ENCODE measurements around the gene SCYL1.
"Not testable (repeated sequence)": the region's sequence is repeated elsewhere in the genome, so short reads cannot be mapped to it uniquely, and the experiment has no call there.

The SCYL1 gene

DNA sequence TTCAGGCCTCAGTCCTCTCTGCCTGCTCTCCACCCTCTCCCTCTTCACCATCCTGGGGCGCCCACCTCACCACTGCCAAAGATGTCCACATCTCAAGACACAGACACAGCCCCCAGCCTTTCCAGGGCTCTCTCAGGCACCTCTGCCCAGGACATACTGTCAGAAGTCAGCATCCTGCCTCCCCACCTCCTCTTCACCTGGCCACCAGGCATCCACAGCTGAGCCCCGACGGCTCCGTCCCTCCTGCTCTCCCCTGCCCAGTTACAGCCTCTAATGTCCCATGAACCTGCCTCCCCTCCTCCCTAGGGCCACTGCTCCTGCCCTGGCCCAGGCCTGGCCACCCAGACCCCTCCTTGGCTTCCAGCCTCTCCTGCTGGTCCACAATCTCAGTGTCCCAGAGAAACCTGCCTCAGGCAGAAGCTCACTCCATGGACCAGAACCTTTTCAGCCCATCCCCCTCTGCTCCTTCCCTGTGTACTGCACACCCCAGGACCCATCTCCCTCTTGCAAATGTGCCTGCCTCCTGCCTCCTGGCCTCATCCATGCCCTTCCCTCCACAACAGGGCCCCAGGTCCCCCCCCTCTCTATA lies 30.1 kb downstream of the SCYL1 start:
- no peak for DNase-seq (ENCODE audit: low read depth)

DNA sequence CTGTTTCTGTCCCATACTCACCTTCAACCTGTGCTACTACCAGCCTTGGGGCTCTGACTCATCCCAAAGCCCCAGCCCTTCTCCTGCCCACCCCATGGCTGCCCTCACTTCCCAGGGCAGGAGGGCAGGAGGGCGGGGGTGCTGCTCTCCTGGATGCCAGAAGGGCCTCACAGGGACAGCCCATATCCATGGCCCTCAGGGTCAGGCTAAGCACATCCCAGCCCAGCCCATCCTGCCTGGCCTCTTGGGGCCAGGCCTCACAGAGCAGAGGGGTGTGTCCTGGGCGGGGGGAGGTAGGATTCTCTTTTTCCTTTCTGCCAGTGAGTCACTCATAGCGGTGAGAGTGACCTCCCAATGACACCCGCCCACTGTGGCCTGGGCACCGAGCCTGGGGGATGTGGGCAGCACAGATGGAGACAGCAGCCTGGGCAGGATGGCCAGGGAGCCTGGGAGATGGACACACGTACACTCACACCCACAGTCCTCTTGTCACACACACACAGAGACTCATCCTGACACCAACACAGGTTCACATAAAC lies 30.9 kb downstream of the SCYL1 start:
- no peak for DNase-seq (ENCODE audit: low read depth)

DNA sequence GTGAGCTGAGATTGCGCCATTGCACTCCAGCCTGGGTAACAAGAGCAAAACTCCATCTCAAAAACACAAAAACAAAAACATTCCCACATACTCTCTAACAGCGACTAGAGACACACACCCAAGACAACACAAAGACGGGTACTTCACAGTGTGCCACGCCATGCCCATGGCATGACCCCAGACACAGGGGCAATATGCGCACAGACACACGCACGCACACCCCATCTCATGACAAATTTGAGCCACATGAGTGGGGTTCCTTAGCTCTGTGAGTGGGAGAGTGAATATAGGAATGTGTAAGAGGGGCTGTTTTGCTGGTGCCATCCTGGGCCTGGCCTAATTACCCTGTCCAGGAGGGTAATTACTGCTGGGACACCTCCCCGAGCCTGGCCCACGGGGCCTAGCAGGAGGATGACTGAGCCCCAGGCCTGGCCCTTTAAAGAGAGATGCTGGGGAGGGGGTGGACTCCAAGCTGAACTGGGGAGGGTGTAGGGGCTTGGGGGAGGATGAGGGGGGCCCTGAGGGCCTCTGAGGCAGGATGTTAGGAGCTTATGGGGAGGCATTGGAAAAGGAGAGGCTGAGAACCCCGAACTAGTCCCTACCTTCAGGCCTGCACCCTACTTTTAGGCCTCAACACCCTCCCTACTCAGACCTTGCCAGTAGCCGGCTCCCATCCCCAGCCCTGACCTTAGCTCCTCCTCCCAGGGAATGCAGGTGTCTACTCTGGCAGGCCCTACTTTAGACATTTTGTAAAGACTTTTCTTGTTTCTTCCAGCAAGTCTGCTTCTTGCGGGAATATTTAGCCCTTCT lies 31.8 kb downstream of the SCYL1 start:
- DNase-seq (ENCODE audit: low read depth), result no peak

DNA sequence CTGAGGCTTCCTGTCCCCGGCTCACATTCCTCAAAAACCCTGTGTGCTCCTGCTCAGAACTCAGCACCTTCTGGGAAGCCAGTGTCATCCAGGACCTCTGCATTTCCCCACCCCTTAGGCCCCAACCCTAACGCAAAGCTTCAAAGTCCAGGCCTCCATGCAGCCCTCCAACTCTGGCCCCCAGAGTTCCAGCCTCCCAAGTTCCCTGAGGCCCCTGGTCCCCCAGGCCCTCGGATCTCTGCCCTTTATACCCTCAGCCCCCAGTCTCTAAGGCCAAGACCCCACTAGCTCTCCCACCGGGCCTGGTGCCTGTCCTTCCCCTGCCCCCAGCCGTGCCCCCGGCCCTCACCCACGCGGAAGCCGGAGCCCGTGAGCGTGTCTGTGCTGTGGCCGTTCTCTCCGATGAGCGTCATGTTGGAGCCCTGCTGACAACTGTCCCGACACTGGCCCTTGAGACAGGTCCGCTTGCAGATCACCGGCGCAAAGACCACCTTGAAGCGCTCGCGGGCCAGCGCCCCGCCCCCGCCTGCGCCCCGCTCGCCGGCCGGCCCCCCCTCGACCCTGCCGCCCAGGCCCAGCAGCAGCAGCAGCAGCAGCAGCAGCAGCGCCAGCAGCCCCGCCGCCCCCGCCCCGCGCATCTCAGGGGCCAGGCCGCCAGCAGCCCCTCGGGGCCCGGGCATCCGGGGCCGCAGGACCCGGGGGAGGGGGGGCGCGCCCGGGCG lies 32.6 kb downstream of the SCYL1 start:
- no peak for DNase-seq (ENCODE audit: low read depth)

DNA sequence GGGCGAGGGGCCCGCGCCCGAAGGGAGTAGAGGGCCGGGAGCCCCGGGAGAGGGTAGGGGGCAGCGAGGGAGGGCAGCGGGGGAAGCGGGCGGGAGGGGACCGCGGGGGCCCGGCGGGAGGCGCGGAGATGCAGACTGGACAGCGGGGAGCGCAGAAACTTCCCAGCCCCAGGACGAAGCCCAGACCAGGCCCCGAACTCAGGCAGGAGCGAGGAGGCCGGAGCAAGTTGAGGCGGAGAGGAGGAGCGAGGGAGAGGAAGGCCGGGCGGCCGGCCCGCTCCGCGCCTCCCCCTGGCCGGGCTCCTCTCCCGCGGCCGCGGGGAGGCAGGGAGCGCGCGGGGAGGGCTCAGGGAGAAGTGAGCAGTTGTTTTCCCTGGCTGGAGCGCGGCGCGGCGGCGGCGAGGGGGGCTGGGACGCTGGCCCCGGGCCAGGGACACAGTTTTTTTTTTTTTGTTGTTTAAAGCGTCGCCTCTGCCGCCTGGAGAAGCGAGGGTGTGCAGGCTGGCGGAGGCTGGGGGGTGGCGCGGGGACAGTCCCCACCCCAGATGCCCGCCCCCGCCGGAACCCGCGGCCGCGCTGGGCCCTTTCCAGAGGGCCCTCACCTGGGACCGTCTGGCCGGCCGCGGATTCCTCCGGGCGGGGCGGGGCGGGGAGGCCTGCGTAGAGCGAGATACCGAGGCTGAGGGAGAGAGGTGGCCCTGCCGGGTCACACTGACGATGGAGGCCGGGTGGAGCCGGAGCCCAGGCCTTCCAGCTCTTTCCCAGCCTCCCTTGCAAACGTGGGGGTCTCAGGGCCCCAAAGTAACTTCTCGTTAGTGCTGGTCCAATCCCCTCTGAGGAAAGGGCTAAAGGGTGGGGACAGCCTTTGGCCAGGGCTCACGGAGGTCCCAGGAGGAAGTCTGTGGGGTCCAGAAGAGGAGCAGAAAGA lies 33.4 kb downstream of the SCYL1 start, which contains the start of gene LTBP3:
Gene LTBP3 (minus strand): TSS at position 358 of the 928 bp plus-strand sequence. CDS start 400 bp downstream, outside the sequence.
- no peak for DNase-seq (ENCODE audit: low read depth)

DNA sequence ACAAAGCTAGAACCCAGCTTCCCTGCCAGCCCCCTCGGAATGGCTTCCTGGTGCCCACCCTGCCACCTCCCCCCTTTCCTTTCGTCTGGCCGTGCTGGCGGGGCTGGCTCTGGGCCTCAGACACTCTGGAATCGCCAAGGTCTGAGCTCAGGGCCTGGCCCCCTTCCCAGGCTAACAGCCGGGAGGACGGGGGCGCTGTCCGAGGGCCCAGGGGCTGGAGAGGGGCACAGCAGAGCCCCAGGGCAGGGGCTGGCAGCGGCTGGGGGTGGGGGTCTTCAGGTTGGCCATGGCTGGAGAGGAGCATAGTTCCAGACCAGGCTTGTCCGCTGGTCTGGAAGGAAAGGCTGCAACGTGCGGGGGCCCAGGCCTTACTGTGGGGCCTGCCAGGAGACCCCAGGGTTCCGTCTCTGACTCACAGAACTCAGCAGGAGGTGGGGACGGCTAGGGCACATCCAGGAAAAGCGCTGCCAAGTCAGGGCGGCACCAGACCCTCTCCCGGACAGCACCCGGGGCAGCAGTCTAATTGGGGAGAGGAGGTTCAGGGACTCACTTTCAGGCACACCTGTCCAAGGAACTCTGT lies 34.1 kb downstream of the SCYL1 start:
- no peak for DNase-seq (ENCODE audit: low read depth)

DNA sequence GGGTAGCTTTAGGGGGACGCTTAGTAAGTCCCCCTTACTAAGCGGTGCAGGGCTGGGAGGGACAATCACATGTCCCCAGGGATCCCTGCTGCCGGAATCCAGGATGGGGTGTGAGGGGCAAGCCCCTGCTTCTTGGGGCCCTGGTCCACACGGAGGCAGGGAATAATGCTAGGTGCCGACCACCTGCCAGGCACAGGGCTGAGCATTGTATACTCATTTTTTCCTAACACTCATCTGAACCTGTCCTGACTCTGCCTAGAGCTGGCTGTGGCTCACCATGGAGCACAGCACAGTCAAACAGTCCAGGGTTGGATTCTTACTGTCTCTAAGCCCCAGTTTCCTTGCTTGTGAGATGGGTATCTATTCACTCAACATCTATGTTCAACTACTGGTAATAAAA lies 34.7 kb downstream of the SCYL1 start:
- no peak for DNase-seq (ENCODE audit: low read depth)

DNA sequence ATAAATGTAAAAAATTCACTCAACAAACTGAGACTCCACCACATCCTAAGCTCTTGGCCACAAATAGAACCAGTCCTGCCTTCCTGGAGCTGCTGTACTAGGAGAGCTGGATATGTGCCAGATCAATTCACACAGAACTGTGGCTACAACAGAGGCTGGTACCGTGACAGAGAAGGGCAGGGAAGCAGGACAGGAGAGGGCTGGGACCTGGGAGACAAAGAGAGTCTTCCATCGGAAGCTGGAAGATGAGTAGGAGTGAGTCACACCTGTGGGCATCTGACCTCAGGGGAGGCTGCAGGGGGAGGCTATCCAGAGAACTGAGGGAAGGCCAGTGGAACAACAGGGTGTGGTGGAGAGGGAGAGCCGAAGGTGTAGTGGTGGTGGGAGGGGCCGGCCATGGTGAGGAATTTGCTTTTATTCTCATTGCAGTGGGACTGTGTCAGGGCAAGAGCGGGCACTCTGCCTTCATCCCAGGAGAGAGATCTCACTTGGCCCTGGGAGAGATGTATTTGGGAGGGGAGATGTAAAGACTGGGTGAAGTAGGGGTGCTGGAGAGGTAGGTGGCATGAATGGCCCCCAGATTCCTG lies 35.2 kb downstream of the SCYL1 start:
- no peak for DNase-seq (ENCODE audit: low read depth)

DNA sequence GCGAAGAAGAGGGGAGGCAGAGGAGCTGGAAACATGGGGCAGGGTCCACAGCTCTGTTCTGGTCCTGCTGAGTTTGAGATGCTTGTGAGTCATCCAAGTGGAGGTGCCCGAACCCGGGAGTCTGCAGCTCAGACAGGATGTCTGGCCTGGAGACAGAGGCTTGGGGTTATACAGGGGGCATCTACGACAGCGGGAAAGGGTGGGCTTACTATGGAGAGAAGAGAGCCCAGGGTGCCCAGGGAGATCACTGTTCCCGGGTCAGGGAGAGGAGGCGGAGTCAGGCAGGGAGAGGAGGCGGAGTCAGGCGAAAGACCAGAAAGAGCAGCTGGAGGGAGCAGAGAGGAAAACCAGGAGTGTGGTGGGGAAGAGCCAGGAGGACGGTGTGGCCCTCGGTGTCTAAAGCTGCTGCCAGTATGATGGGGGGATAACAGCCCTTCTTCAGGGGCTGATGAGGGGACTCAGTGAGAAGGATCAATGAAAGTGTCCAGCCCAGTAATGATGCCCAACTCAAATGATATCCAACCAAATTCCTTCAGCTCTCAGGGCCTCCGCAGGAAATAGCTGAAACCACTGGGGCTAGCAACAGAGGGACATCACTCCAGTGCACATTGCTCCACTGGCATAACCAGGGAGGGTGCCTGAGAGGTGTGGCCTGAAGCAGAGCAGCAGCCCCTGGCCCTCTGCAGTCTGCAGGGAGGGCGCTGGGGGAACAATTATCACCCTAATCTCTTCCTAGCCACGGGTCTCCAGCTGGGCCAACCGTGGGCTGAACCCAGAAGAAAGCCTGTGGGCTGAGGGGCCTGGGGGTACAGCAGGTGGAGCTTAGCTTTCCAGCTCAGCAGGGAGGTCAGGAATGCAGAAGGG lies 35.9 kb downstream of the SCYL1 start:
- DNase-seq (ENCODE audit: low read depth), result no peak

DNA sequence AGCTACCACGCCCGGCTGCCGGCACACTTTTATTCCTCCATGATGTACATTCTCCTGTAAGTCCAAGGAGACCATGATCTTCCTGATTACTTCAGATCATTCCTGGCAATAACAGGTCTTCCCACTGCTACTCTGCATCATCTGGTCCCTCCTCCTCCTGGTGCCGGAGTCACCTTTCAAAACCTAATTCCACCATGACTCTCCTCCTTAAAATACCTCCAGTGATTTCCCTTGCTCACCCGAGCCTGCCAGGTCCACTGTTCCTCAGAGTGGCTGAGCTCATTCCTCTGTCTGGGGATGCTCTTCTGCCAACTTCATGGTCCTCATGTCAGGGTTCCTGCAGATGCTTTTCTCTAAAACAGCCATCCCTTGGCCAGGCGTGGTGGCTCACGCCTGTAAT lies 37.1 kb downstream of the SCYL1 start:
- DNase-seq (ENCODE audit: low read depth), result no peak

DNA sequence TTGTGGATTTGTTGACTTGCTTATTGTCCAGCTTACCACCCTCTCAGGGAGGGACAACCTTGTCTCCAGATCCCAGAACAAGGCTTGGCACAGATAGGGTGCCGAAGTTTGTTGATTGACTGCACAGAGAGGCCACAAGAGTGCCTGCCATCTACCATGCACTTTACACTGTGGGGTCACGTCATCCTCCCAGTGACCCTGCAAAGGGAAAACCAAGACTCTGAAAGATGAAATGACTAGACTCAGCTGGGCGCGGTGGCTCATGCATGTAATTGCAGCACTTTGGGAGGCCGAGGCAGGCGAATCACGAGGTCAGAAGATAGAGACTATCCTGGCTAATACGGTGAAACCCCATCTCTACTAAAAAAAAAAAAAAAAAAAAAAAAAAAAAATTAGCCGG lies 37.9 kb downstream of the SCYL1 start:
- no peak for DNase-seq (ENCODE audit: low read depth)

DNA sequence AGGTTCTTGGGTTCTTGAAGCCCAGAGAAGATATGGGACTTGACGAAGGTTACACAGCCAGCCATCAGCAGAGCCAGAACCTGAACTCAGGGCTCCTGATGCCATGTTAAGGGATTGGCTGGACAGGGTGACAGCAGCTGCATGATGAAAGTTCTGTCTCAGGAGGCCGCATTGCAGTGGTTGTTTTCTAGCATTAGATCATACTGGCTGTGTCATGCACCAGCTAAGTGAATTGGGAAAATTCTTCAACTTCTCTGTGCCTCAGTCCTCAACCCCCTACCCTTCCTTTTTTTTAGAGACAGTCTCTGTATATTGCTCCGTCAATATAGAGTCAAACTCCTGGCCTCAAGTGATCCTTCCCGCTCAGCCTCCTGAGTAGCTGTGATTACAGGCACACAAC lies 38.7 kb downstream of the SCYL1 start:
- DNase-seq (ENCODE audit: low read depth), result no peak

DNA sequence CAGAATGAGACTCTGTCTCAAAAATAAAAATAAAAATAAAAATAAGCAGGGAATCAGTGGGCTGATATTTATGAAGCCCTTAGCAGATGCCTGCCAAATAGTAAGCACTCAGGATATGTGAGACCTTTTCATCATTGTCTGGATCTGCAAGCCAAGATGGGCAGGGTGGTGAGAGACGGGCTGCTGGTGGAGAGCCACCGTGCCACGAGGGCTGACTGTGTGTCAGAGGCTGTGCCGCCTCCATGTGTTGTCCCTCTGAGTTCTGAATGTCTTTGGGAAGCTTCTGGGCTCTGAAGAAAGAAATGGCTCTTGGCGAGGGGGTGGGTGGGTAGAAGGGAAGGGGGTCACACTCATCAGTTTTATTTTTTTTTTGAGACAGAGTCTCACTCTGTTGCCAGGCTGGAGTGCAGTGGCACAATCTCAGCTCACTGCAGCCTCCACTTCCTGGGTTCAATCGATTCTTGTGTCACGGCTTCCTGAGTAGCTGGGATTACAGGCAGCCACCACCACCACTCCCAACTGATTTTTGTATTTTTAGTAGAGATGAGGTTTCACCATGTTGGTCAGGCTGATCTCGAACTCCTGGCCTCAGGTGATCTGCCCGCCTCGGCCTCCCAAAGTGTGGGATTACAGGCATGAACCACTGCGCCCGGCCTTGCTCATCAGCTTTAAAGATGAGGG lies 40.1 kb downstream of the SCYL1 start:
- DNase-seq (ENCODE audit: low read depth), result not testable (repeated sequence)

DNA sequence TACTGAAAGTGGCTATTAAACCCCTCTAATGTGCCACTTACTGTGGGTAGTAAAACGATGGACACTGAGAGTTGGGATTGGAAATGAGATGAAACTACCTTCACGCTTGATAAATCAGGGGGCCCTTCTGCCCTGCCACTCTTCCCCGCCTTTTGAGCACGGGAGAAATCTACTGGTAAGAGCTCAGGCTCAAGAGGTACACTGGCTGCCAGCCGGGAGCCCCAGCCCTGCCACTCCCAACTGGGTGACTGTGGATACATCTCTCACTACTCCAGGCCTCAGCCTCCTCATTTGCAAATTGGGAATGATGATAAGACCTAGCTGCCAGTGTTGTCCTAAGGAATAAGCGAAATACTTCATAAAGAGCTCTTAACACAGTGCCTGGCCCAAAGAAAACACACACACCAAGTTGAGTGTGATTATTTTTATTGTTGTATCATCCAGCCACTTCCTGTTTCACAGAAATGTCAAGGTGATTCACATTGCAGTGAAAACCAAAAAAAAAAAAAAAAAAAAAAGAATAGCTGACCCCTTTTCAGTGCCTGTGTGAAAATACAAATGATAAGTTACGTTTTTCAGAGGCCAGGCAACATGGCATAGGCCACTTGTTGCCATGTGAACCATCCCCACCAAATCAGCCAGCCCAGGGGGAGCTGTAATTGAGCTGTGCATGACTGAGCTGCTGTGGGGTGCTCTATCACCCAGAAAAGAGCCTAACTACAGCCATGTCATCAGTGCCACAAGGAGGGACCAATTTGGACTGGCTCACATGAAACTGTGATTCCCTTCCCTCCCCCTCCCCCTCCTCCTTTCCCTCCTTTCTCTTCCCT lies 41.0 kb downstream of the SCYL1 start:
- no peak for DNase-seq (ENCODE audit: low read depth)

DNA sequence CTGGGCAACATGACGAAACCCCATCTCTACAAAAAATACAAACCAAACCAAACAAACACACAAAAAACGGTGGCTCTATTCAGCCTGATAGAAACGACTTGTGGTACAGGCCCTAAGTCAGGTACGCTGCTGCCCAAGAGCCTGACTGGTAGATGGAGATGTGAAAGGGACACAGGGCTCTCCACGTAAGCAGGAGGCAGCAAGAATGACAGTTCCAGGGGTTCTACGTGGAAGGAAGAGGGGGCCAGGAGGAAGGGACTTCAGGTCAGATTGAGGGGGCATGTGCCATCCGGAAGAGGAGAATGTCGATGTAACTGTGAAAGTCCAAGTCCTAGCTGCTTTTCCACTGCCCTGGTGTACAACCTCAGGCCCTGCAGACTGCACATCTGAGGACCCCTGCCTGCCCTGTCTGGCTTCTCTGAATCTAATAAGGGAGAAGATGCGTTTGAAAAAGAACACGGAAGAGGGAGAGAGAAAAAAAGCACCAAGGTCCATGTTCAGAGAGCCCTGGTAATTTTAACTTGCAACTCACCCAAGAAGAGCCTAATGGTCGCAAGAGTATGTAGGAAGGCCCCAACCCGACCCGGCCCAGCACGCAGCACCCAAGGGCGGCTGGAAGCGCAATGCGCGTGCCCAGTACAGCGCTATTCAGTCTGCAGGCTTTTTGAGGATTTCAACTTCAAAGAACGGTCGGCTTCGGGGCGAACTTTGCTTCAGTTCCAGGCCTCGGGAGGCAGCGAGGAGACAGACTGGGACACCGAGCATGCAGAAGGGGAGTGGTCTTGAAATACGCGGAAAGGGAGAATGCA lies 44.5 kb downstream of the SCYL1 start:
- no peak for DNase-seq (ENCODE audit: low read depth)

DNA sequence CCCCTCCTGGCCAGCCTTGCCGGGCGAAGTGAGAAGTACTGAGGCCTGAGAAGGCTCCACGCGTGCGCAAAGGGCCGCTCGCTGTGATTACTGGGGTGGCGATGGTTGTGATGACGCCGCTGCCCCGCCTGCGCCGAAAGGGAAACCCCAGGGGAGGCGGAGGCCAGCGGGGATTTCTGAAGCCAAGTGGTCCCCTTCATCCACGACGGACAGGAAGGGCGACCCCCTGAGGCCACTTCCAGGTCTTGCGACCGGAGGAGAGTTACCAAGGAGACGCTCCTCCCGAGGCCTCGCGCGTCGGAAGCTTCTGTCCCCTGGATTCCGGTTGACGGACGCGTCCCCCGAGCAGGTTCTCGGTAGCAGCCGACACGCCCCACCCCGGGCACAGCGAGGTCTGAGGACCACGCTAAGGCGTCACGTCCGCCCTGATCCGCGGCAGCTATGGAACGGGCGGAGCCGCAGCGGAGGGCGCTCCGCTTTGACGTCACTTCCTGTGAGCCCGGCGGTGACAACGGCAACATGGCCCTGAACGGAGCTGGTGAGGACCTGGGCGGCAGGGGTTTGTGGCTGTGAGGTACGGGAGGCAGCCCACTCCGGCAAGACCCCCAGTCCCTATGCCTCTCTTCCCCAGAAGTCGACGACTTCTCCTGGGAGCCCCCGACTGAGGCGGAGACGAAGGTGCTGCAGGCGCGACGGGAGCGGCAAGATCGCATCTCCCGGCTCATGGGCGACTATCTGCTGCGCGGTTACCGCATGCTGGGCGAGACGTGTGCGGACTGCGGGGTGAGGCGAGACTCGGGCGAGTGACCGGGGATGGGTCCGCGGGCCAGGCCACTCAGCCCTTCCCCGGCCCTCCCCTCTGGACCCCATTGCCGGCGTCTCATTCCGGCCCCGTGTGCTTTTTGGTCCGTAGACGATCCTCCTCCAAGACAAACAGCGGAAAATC lies 45.4 kb downstream of the SCYL1 start, which contains the start of gene ZNRD2:
Gene ZNRD2 (plus strand): TSS at position 505 of the 946 bp plus-strand sequence. CDS start 15 bp downstream, at position 520.
- DNase-seq (ENCODE audit: low read depth), result peak; percentile 98
